ENCODE data around the gene LRCH1. TPM values are rescaled to one million over a fixed set of nuclear protein-coding genes. Genes with fewer than 3 reads are reported as not detected.

The LRCH1 gene
- total RNA-seq, 1 donor from 2014 or later: 3.4 TPM

DNA sequence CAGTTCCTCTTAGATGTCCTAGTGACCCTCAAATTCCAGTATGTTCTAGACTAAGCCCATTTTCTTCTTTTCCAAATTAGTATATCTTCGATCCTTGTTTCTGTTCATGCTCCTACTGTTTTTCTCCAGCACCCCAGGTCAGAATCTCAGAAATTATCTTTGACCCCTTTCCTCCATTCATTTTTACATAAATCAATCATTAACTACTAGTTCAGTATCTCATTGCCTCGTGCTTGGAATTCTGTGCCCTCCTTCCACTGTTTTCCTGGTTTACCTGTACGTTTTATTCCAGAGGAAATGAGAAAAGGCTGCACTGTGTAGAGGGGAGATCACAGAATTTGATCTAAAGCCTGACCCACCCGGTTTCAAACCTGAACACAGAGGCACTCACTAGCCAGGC is 107.9 kb downstream of the LRCH1 start:
- TF ChIP-seq, protein P1, sequence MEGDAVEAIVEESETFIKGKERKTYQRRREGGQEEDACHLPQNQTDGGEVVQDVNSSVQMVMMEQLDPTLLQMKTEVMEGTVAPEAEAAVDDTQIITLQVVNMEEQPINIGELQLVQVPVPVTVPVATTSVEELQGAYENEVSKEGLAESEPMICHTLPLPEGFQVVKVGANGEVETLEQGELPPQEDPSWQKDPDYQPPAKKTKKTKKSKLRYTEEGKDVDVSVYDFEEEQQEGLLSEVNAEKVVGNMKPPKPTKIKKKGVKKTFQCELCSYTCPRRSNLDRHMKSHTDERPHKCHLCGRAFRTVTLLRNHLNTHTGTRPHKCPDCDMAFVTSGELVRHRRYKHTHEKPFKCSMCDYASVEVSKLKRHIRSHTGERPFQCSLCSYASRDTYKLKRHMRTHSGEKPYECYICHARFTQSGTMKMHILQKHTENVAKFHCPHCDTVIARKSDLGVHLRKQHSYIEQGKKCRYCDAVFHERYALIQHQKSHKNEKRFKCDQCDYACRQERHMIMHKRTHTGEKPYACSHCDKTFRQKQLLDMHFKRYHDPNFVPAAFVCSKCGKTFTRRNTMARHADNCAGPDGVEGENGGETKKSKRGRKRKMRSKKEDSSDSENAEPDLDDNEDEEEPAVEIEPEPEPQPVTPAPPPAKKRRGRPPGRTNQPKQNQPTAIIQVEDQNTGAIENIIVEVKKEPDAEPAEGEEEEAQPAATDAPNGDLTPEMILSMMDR (IDR thresholded peaks at IDR 0.05; ENCODE audit: insufficient read depth, low read length, severe bottlenecking): no peak
- no peak for DNase-seq (ENCODE audit: low read depth)
- peaks cover 2% of the 10 kb centered on the region for H3K36me3 ChIP-seq (ENCODE audit: control insufficient read depth, insufficient read depth, low read length)
- FAIRE-seq: no peak
- no peaks in the 10 kb centered on the region for H3K27me3 ChIP-seq (ENCODE audit: control insufficient read depth, insufficient read depth, low read length)
- H3K4me3 ChIP-seq (ENCODE audit: low read depth, low read length): no peak overlapping the region

DNA sequence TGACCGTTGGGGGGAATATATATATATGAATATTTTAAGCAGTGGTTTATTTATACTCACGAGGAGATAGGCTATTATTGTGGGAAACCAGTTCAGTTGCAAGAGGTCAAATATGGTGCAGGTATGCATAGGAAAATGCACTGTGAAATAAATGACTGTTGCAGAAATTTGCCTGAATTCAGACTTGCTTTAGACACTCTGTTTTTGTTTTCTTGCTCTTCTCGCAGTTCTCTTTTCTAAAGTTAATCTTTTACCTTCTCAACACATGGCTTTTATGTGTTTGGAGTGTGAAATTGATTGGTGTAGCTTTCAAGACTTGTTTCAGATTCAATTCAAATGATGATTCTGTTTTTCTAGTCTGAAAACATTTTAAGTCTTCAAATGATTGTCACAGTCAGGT is 109.7 kb downstream of the LRCH1 start:
- FAIRE-seq (no peak), DNase-seq (ENCODE audit: low read depth) (no peak)
- TF ChIP-seq, protein P1 (IDR thresholded peaks at IDR 0.05; ENCODE audit: insufficient read depth, low read length, severe bottlenecking): no peak
- H3K4me3 ChIP-seq (ENCODE audit: low read depth, low read length): no peak overlapping the region
- H3K27me3 ChIP-seq (ENCODE audit: control insufficient read depth, insufficient read depth, low read length): no peaks in the 10 kb centered on the region
- H3K36me3 ChIP-seq (ENCODE audit: control insufficient read depth, insufficient read depth, low read length): peaks cover 2% of the 10 kb centered on the region

DNA sequence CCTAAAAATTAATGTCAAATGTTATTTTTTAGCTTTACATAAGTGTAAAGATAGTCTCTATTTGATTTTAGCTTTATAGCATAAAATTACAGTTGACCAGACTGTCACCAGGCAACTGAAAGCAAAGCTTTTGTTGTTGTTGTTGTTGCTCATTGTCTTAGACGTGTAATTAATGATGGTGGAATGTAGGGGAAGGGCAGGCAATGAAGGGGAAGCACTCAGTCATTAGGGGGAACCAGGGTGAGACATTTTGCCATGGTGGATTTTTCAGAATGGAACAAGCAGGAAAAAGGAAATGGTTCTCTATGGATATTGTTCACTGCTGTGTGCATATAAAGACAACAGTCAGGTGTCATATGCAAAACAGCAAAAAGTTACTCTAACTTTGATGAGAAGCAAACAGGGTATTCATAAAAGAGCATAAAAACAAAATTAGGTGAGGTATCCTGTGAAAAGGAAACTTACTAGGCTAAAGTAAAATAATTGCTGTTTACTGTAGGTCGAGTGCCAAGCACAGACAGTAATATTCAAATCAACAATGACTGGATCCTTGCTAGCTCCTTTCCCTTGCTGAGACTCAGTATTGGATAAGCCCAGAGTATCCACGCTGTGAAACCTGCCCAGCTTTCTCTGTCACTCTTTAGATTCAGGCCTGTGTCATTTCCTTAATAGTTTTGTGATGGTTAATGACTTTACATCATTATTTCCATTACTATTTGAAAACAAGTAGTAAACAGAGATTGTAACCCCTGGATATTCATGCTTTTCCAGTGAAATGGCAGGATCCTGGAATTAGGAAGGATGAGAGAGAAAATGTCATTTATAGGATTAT is 110.5 kb downstream of the LRCH1 start:
- Histone ChIP-seq H3K27me3 (ENCODE audit: control insufficient read depth, insufficient read depth, low read length) (no peaks in the 10 kb centered on the region), H3K4me3 (ENCODE audit: low read depth, low read length) (no peak overlapping the region), H3K36me3 (ENCODE audit: control insufficient read depth, insufficient read depth, low read length) (peaks cover under 1% of the 10 kb centered on the region)
- TF ChIP-seq, protein P1 (IDR thresholded peaks at IDR 0.05; ENCODE audit: insufficient read depth, low read length, severe bottlenecking): no peak
- no peak for FAIRE-seq
- DNase-seq (ENCODE audit: low read depth): peak; percentile 39

DNA sequence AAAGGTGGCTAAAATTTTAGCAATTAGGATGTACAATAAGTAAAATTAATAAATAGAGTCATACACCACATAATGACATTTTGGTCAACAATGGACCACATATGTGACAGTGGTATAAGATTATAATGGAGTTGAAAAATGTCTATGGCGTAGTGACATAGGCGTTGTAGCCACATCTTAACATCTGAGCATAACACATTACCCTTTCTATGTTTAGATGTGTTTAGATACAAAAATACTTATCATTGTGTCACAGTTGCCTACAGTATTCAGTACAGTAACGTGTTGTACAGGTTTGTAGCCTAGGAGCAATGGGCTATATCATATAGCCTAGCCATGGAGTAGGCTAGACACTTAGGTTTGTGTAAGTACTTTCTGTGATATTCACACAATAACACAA is 111.2 kb downstream of the LRCH1 start:
- FAIRE-seq: no peak
- H3K27me3 ChIP-seq (ENCODE audit: control insufficient read depth, insufficient read depth, low read length): no peaks in the 10 kb centered on the region
- no peaks in the 10 kb centered on the region for H3K36me3 ChIP-seq (ENCODE audit: control insufficient read depth, insufficient read depth, low read length)
- no peak overlapping the region for H3K4me3 ChIP-seq (ENCODE audit: low read depth, low read length)
- TF ChIP-seq, protein P1 (IDR thresholded peaks at IDR 0.05; ENCODE audit: insufficient read depth, low read length, severe bottlenecking): no peak
- DNase-seq (ENCODE audit: low read depth): no peak

DNA sequence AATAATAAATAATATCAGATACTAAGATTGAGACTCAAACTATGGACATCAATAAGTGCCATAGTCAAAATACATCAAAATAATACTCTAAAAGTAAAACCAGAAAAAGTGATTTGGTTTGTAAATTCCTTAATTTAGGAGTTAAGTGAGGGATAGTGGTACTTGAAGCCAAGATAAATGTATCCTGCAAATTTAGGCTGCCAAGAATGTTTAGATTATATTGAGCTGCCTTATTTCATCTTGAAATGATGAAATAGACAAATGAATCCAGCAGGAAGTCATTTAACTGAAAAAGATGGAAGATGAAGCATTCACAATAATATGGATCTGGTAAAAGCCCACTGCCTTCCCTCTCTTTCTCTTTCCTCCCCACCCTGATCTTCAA is 112.3 kb downstream of the LRCH1 start:
- DNase-seq (ENCODE audit: low read depth) (no peak), FAIRE-seq (no peak)
- no peaks in the 10 kb centered on the region for H3K36me3 ChIP-seq (ENCODE audit: control insufficient read depth, insufficient read depth, low read length)
- no peaks in the 10 kb centered on the region for H3K27me3 ChIP-seq (ENCODE audit: control insufficient read depth, insufficient read depth, low read length)
- TF ChIP-seq, protein P1 (IDR thresholded peaks at IDR 0.05; ENCODE audit: insufficient read depth, low read length, severe bottlenecking): no peak
- H3K4me3 ChIP-seq (ENCODE audit: low read depth, low read length): no peak overlapping the region

Data from bronchial epithelial cell (primary cell).